DMS 273 (cell line): Measurements from ENCODE around the gene RIBC1.
"Not testable (repeated sequence)": the region's sequence is repeated elsewhere in the genome, so short reads cannot be mapped to it uniquely, and the experiment has no call there.

Experiments
- DNase-seq: peaks from one replicate; lab custom pipeline; 2025; ENCODE audit not compliant: unreplicated experiment; lab: John Stamatoyannopoulos, UW

RIBC1 gene

DNA sequence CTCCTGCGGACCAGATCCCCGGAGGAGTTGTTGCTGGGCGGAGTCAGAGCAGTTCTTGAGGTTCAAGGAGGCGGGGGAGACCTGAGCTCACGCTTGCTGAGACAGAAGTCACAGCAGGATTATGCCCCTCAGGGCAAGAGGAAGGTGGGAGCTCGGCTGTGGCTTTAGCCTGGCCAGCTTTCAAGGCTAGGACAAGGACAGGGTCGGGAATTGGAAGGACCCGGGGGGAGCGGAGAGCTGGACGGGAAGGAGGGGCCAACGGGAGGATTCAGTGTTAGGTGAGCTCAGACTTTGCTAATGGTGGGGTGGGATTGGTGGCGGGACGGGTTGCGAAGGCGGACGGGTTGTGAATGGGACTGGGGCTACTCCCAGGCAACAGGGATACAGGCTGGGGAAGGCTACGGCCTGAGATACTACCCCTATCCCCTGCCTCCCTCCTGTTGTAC is at the start of gene RIBC1:
TSS of gene RIBC1 (plus strand) at position 13 of the 446 bp plus-strand sequence. CDS start 3,404 bp downstream, outside the sequence.
- peak; percentile 85 for DNase-seq

DNA sequence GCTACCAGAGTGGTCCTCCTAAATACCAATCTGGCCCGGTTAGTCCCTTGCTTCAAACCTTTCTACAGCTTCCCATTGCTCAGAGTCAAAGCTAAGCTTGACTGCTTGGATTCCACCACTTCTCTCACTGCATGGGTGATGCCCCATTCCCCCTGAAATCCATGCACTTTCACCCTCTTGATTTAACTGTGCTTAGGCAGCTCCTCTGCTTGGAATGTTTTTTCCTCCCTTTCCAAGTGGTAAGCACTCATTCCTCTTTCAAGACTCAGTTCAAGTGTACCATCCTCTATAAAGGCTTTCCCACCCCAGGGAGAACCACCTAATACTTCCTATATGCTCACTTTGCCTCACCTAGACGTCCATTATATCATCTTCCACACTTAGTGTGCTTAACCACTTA is 49.4 kb upstream of the RIBC1 start:
- DNase-seq = no peak

DNA sequence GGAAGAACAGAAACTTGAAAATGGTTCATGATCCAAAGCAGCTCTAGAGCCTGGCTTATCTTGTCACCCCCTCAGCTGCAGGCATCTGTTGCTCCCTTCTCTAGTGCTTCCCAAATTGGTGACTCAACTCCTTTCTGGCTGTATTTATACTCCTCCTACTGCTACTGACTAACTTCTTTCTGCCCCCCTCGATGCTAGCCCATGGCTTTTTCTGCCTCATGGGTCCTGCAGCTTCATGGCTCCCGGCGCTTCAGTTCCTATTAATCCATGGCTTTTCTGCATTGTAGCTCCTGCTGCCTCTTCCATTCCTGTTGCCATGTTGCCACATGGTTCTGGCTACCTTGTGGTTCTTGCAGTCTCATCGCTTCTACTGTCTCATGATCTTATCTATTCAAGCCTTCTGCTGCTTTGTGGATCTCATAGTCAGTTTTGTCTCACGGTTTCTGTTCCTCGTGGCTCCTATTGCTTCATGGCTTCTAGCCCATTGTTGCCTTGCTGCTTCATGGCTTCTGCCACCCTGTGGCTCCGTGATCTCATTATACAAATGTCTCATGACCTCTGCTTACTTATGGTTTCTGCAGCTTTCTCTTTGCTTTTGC is 48.4 kb upstream of the RIBC1 start:
- peak; percentile 63 for DNase-seq

DNA sequence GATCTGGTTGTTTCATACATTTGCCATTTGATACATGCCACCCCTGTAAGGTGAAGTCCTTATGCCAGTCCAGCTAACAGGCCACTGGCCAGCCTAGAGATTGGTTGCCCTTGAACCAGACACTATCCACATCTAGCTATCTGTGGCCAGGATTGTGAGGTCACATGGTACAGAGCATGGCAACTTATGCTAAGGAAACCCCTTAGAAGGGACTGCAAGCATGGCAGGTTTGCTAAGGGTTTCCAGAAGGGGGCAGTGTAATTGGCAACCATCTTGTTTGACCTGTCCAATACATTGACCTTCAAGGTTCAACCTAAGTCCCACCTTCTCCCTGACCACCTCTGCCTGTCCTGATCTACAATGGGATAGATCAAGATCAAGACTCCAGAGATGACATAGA is 47.8 kb upstream of the RIBC1 start:
- DNase-seq = no peak

DNA sequence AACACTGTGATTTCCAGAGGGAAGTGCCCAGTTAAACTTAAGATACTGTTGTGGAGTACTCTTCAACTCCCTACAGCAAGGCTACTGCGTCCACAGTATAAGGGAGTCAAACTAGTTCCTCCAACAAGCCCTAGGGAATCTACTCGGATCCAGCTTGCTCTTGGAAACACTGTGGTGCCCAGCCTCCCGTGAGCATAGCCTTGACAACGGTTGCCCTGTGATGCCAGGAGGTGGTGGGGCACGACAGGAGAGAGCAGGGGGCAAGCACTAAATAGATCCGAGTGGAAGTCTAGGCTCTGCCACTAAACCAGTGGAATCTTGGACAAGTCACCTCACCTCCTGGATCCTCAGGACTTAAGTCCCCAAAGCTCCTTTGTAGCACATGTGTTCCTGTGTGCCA is 45.8 kb upstream of the RIBC1 start:
- no peak for DNase-seq

DNA sequence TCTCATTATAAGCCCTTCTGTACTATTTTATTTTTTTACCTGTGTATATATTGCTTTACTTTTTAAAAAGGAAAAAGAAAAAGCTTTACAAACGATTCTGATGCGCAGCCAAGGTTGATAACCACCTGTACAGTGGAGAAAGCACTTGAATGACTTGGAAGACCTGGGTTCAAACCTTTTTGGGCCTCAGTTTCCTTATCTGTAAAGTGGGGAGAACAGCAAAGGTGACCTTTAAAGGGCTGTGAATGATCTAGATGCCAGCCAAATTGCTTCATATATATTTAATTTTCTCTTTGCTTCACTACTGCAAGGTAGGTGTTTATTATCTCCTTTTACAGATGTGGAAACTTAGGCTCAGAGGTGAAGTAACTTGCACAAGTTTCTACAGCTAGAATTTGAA is 45.2 kb upstream of the RIBC1 start:
- DNase-seq = no peak

DNA sequence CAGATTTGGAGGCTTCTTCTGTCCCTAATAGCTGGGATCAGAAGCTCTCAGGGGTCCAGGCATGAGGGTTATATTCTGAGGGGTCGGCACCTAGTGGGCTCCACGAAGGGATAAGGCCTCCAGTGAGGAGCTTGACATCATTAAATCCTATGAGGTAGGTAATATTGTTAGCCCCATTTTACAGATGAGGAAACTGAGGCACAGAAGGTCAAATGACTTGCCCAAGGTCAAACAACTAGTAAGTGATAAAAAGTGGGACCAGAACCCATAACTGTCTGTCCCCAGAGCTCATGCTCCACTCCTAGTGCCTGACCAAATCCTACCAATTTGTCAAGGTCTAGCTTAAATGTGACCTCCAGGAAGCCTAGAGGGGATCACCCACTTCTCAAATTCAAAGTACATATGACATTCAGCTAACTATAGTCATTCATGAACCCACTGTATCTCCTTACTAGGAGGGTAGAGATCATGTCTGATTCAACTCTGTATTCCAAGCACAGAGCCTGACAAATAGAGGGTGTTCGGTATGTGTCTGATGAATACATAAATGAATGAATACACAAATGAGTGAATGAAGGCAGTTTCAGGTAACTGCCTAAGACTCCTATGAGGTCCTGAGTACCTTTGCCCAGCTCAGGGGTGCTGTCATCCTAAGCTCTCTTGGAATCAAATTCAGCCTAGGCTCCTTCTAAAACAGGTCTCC is 43.5 kb upstream of the RIBC1 start:
- DNase-seq = no peak

DNA sequence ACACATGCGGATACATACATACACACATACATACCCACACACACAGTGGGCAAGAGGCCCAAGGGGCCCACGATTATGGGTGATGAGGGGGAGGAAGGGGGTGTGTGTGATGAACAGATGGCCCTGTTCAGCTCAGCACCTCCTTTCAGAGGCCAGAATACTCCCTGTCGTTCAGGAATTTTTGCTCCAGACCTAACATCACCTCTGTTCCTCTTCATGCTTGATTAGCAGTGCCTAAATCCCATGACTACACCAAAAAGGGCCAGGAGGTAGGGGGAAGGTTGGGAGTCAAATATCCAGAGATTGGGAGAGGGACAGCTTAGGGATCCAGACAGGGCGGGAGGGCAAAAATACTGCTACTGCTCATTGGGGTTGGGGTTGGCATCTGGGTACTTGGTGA is 42.9 kb upstream of the RIBC1 start:
- DNase-seq = no peak

DNA sequence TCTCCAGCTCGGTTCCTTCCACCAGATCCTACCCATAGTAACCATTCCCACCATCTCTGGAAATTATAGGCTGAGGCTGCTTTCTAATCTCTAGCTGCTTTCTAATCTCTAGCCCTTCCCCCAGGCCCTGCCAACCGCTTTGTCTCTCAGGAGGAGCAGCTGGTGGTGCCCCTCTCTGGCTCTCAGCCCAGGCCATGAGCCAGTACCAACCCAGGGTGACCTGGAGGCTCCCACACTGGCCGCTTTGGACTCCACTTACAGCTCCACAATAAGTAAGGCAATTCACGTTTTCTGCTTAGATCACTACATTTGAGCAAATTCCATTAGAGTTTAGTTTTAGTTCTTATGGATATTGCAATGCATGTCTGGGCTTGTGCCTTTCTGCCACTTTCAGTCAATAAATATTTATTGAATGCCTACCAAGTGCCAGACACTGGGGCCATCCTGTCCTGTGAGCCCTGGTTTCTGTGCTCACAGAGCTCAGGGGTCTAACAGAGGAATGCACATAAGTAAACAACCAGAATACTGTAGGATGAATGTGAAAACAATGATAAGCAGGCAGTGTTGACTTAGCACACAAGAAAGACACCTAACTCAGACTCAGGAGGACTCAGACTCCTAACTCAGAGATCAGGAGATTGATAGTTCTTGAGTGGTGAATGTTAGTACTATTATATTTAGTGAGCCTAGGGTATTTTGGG is 39.1 kb upstream of the RIBC1 start:
- DNase-seq = peak; percentile 87

DNA sequence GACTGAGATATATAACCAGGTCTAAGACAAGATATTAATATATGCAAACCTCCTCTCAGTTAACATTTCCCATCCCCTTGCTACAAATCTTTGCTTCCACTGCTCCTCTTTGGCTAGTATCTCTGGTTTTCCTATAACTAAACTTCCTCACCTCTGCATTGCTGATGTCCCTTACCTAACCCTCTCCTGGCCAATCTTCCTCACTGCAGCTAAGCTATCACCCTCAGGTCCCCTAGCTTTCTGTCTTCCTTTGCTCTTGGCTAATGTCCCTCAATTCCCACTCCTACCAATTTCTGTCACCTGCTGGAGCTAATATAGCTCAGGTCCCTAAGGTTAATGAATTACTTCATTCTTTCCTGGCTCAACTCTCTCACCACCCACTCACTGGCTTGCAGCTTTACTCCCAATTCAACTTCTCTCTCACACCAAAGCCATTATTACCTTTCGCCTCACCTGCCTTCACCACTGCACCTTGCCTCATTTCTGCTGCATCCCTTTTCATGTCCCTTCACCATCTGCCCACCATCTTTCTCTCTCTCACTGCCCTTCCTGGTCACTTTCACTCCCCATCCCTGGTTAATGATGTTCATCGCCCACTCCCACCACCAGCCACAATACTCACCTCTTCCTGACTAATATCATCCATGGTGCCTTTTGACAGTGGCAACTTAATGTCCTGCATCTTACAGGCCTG is 26.9 kb upstream of the RIBC1 start:
- DNase-seq = no peak

DNA sequence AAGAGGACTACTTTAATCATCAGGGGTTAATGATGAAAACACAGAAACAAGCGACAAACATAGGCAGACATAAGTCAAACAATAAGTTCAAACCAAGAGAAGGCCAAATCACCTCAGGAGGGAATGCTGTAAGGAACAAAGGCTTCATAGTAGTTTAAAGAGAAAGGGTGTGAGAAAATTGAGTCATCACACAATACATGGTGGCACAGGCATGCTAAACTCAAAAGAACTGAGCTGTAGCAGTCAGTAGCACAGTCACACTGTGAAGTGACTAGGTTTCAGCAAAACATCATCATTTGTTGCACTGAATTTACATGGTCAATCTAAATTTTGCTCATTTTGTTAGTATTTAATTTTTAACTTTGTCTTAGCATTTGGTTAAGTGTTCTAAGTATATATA is 24.5 kb upstream of the RIBC1 start:
- no peak for DNase-seq

DNA sequence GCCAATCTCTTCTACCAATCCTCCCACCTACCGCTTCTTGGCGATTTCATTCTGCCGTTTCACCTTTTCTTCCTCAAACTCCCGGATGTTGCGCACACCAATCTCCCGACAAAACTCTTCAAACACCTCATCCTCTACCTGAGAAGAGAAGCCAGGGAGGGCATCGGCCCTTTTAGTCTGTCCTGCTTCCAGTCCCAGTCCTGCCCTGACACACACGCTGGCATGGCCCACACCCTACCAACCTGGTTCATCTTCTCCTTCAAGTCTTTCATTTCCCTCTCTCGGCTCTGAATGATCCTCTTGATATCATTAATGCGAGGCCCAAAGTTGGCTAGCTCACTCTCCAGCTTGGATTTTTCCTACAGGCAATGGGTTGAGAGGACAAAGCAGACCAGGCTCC is 19.1 kb upstream of the RIBC1 start:
- no peak for DNase-seq

DNA sequence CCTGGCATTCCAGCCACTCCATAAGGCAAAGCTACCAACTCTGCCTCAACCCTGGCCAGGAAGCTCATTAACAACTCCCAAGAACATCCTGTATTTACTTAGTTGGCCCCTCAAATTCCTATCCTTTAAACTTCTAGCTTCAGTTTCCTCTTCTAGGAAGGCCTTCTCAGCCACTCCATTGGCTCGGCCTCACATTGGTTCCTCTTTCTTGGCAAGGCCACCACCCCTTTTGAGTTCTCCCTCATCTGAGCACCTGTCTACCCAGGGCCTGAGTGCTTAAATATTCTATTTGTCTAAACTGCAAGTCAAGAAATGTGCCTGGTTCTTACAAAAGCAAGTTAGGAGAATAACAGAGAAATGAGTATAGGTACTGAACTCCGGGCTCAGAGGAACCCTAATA is 10.2 kb upstream of the RIBC1 start:
- no peak for DNase-seq

DNA sequence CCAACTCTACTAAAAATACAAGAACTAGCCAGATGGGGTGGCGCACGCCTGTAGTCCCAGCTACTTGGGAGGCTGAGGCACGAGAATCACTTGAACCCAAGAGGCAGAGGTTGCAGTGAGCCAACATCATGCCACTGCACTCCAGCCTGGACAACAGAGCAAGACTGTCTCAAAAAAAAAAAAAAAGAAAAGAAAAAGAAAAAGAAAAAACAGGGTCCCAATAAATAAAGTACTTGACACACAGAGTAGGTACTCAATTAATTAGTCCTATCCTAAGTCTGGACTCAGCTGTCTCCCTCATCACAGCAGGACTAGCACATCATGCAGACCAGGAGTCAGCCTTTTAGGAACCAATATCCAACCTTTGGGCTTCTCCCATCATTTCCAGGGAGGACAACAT is 2.3 kb upstream of the RIBC1 start:
- not testable (repeated sequence) for DNase-seq

DNA sequence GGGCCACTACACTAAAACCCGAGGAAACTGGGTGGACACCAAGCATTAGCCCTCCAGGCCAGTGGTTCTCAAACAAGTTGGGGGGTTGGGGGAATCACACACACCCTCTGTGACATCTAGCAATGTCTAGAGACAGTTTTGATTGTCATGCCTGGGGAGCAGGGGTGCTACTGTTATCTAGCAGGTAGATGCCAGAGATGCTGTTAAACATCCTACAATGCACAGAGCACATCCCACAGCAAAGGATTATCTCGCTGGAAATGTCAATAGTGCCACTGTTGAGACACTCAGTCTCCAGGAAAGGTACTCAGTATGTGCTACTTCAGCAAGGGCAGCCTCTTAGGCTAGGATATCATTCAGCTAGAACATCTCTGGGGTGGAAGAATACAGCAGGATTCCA is 1.5 kb upstream of the RIBC1 start:
- no peak for DNase-seq

DNA sequence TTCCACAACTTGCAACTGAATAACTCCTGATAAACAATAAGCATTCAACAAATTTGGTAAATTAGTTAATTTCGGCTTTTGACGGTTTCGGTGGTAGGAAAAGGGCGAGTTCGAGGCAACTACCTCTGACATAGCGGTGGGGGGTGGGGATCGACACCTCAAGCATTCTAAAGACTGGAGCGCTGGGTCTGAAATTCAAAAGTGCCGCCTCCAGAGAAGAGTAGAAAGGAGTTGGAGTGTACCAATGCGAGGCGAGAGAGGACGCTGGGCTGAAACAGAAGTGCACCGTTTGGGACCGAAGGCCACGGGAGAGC is 944 bp upstream of the RIBC1 start:
- DNase-seq = peak; percentile 92

DNA sequence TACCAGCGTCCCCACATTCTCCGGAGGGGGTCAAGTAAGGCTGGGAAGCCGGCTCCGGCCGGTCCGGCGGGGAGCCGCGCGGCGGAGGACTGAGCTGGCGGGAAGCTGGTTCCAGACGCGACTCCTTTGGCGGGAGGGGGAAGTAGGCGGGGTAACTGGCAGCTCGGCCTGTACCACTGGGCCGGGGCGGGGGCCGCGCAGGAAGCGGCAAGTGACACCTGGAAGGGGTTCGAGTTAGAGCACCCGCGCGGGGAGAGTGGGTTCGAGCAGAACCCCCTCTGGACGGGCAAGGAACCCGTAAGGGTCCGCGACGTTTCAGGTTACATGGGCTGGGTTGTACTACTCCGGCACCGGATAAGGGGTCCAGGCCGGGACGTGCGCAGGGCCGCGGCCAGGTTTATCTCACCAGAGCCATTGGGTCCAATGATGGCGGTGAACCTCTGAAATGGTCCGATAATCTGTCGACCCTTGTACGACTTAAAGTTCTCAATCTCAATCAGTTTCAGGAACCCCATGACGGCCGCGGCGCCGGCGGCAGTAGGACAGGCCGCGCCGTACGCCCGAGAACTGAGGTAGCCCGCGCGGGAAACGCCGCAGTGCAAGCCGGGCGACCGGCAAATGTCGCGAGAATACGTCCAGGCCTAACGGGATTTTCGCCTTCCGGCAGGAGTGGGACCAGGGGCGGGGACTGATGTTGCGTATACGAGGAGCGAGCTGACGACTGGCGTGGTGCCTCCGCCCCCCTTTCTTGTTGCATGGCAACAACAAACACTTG is 400 bp upstream of the RIBC1 start, which contains the start of gene SMC1A:
TSS of gene SMC1A (minus strand) at position 569 of the 775 bp plus-strand sequence. CDS start at position 515, 54 bp downstream.
- peak; percentile 100 for DNase-seq

DNA sequence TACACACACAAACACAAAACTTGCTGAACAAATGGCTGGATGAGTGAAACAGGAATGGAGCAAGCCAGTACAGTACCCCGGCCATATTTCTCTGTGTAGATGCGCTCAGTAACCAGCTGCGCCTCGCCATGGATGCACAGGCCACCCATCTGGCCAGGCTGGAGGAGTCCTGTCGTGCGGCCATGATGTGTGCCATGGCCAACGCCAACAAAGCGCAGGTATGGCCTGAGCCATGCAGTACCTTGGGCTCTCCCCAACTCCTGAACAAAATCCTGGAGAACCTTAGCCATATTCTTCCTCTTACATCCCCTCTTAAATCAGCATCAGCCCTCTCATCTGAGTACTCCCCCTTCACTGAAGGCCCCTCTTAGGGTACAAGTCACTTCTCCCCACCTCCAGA is 7.1 kb downstream of the RIBC1 start:
- no peak for DNase-seq

DNA sequence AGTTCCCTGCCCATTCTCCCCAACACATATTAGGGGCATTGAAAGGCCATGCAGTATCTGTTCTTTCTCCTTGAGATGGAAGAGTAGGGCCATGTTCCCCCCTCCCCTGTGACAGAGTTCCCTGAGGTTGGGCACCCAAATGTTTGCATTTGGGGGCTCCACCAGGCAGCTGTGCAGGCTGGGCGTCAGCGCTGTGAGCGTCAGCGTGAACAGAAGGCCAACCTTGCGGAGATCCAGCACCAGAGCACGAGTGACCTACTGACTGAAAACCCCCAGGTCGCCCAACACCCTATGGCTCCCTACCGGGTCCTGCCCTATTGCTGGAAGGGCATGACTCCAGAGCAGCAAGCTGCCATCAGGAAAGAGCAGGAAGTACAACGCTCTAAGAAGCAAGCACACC is 7.6 kb downstream of the RIBC1 start:
- DNase-seq = no peak

DNA sequence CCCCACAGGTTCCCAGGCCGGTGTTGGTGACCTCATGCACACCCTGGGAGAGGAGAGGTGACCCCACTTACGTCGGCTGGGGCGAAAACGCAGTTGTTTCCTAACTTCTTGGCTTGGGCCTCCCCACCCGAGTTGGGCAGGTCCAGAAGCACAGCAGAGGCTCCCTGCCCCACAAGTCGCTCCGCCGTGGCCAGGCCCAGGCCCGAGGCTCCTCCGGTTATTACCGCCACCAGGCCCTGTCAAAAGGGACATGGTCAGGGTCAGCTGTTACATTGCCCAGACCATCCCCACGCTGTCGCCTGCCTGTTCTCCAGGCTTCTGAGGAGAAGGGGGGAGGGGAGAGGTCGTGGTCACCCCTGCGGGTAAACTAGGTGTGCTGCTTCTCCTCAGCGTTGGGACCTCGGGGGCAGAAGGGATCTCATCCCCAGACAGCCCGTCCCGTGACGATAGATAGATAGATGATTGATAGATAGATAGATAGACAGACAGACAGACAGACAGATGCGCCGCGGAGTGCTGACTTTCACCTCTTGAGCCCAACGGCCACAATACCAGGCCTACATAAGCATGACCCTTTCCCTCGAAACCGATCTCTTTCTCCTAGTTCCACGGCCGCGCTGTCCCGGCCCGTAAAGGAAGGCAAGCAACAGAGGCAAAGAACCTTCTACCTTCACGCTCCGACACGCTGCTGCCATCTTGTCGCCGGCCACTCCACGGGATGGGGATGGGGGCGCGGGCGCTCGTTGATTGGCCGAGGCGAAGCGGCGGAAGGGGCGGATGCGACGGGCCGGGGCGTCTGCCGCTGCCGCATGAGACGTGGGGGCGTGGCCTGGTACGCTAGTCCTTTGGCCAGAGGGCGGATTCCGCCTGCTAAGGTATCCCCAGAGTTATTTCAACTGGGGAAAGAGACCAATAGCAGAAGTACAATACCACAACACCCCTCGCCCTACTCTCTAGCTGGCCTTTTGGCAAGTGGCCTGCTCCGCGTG is 11.3 kb downstream of the RIBC1 start, which contains the start of gene HSD17B10:
TSS of gene HSD17B10 (minus strand) at position 720 of the 989 bp plus-strand sequence. CDS start at position 695, 25 bp downstream.
- DNase-seq = peak; percentile 96
